ENCODE data around the gene CAND2.

- TF ChIP-seq POLR2A (IDR thresholded peaks at IDR 0.05; ENCODE audit: low read depth, low read length) (no peak), TAF1 (IDR thresholded peaks at IDR 0.05; ENCODE audit: borderline replicate concordance, low read depth, low read length) (no peak), POLR2AphosphoS5 (IDR thresholded peaks at IDR 0.05; ENCODE audit: low read depth, low read length) (no peak)
Measured at GRCh38 chr3:12845811-12846210, 49.3 kb downstream of the CAND2 start.

Data from GM12892 (cell line).